Measurements from ENCODE around the gene MAFG. TPM values are rescaled to one million over a fixed set of nuclear protein-coding genes. Genes with fewer than 3 reads are reported as not detected.

MAFG gene
- total and polyA plus RNA-seq, 2 of the 13 experiments (the other 11 are each of a cell fraction or from before 2014, with no cell fraction given) = 14.5 to 20.0 TPM

DNA sequence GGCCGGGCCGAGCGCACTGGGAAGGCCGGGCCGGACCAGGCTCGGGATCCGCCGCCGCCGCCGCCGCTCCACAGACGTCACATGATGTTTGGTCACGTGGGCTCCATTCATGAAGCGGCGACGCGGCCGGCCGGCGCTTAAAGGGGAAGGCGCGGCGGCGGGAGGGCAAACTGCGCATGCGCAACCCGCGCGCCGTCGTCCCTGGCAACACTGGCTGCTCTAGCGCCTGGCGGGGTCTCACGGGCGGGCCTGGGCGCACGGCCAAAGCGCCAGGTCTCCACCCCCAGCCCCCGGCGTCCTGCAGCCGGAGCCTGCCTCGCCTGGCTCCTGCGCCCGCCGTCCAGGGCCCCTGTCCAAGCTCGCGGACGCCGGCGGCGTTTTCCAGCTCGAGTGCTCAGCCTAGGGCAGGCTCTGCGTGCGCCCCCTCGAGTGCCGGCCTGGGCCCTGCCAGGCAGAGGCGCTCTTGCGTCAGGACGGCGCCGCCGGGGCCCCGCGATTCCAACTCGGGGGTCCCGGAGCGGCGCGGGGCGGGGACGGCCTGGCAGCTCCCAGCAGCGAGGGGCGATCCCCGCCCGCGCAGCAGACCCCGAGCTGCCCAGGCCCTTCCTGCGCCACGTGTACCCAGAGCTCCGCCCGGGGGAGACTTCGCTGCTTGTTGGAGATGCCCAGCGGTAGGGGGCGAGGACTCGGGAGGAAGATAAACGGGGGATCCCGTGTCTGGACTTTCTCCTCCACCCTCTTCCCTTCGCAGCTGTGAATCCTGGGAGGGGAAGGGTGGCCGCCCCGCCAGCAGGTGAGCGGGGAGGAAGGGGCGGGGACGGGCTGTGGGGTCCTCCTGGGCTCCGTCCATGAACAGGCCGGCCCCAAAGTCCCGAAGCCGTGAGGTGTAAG, at the start of gene MAFG (continued):
- TF ChIP-seq, protein P1, sequence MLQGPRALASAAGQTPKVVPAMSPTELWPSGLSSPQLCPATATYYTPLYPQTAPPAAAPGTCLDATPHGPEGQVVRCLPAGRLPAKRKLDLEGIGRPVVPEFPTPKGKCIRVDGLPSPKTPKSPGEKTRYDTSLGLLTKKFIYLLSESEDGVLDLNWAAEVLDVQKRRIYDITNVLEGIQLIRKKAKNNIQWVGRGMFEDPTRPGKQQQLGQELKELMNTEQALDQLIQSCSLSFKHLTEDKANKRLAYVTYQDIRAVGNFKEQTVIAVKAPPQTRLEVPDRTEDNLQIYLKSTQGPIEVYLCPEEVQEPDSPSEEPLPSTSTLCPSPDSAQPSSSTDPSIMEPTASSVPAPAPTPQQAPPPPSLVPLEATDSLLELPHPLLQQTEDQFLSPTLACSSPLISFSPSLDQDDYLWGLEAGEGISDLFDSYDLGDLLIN (CRISPR knock-in tag; IDR thresholded peaks at IDR 0.05; ENCODE audit: borderline replicate concordance) = peak; percentile 78; the same call in 1 of the 2 replicates
- no peak for TF ChIP-seq ZNF367 (CRISPR knock-in tag; IDR thresholded peaks at IDR 0.05; ENCODE audit: borderline replicate concordance)
- peak; percentile 100 for TF ChIP-seq ZNF777 (CRISPR knock-in tag; IDR thresholded peaks at IDR 0.05)
- no peak; the same call in 1 of the 2 replicates for TF ChIP-seq PITX1 (CRISPR knock-in tag; IDR thresholded peaks at IDR 0.05)
- TF ChIP-seq, protein P2, sequence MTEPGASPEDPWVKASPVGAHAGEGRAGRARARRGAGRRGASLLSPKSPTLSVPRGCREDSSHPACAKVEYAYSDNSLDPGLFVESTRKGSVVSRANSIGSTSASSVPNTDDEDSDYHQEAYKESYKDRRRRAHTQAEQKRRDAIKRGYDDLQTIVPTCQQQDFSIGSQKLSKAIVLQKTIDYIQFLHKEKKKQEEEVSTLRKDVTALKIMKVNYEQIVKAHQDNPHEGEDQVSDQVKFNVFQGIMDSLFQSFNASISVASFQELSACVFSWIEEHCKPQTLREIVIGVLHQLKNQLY (CRISPR knock-in tag; IDR thresholded peaks at IDR 0.05) = peak; percentile 73
- TF ChIP-seq PHF20 (CRISPR knock-in tag; IDR thresholded peaks at IDR 0.05) = peak; percentile 58
- peak; percentile 76 for TF ChIP-seq ZIK1 (CRISPR knock-in tag; IDR thresholded peaks at IDR 0.05; ENCODE audit: borderline replicate concordance, low read depth)
- TF ChIP-seq ATAD3A (CRISPR knock-in tag; IDR thresholded peaks at IDR 0.05) = no peak; the same call in 1 of the 2 replicates
- TF ChIP-seq ZNF274 (CRISPR knock-in tag; IDR thresholded peaks at IDR 0.05) = 0 out of 2 replicates have a peak, but pooled peaks have one; percentile 12
- peak; percentile 66; the same call in 1 of the 2 replicates for TF ChIP-seq JUND (CRISPR knock-in tag; IDR thresholded peaks at IDR 0.05)
- no peak for TF ChIP-seq POLR2AphosphoS5 (IDR thresholded peaks at IDR 0.05; ENCODE audit: low read depth, low read length)
- TF ChIP-seq, protein P3, sequence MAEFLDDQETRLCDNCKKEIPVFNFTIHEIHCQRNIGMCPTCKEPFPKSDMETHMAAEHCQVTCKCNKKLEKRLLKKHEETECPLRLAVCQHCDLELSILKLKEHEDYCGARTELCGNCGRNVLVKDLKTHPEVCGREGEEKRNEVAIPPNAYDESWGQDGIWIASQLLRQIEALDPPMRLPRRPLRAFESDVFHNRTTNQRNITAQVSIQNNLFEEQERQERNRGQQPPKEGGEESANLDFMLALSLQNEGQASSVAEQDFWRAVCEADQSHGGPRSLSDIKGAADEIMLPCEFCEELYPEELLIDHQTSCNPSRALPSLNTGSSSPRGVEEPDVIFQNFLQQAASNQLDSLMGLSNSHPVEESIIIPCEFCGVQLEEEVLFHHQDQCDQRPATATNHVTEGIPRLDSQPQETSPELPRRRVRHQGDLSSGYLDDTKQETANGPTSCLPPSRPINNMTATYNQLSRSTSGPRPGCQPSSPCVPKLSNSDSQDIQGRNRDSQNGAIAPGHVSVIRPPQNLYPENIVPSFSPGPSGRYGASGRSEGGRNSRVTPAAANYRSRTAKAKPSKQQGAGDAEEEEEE (CRISPR knock-in tag; IDR thresholded peaks at IDR 0.05; ENCODE audit: borderline replicate concordance) = no peak
- TF ChIP-seq, protein P4, sequence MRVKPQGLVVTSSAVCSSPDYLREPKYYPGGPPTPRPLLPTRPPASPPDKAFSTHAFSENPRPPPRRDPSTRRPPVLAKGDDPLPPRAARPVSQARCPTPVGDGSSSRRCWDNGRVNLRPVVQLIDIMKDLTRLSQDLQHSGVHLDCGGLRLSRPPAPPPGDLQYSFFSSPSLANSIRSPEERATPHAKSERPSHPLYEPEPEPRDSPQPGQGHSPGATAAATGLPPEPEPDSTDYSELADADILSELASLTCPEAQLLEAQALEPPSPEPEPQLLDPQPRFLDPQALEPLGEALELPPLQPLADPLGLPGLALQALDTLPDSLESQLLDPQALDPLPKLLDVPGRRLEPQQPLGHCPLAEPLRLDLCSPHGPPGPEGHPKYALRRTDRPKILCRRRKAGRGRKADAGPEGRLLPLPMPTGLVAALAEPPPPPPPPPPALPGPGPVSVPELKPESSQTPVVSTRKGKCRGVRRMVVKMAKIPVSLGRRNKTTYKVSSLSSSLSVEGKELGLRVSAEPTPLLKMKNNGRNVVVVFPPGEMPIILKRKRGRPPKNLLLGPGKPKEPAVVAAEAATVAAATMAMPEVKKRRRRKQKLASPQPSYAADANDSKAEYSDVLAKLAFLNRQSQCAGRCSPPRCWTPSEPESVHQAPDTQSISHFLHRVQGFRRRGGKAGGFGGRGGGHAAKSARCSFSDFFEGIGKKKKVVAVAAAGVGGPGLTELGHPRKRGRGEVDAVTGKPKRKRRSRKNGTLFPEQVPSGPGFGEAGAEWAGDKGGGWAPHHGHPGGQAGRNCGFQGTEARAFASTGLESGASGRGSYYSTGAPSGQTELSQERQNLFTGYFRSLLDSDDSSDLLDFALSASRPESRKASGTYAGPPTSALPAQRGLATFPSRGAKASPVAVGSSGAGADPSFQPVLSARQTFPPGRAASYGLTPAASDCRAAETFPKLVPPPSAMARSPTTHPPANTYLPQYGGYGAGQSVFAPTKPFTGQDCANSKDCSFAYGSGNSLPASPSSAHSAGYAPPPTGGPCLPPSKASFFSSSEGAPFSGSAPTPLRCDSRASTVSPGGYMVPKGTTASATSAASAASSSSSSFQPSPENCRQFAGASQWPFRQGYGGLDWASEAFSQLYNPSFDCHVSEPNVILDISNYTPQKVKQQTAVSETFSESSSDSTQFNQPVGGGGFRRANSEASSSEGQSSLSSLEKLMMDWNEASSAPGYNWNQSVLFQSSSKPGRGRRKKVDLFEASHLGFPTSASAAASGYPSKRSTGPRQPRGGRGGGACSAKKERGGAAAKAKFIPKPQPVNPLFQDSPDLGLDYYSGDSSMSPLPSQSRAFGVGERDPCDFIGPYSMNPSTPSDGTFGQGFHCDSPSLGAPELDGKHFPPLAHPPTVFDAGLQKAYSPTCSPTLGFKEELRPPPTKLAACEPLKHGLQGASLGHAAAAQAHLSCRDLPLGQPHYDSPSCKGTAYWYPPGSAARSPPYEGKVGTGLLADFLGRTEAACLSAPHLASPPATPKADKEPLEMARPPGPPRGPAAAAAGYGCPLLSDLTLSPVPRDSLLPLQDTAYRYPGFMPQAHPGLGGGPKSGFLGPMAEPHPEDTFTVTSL (CRISPR knock-in tag; IDR thresholded peaks at IDR 0.05; ENCODE audit: borderline replicate concordance) = no peak
- TF ChIP-seq ZNF552 (CRISPR knock-in tag; IDR thresholded peaks at IDR 0.05; ENCODE audit: borderline replicate concordance) = no peak
- peak; percentile 80; the same call in 1 of the 2 replicates for TF ChIP-seq AKAP8 (CRISPR knock-in tag; IDR thresholded peaks at IDR 0.05)
- peak; percentile 76 for TF ChIP-seq RBFOX2 (IDR thresholded peaks at IDR 0.05; ENCODE audit: low read depth, low read length)
- TF ChIP-seq SMYD3 (CRISPR knock-in tag; IDR thresholded peaks at IDR 0.05) = peak; percentile 48; the same call in 1 of the 2 replicates
- TF ChIP-seq TBX2 (CRISPR knock-in tag; IDR thresholded peaks at IDR 0.05; ENCODE audit: borderline replicate concordance) = peak; percentile 87
- no peak for TF ChIP-seq NFRKB (IDR thresholded peaks at IDR 0.05)
- TF ChIP-seq ZNF350 (CRISPR knock-in tag; IDR thresholded peaks at IDR 0.05; ENCODE audit: borderline replicate concordance, low read depth) = no peak

Measured in HepG2 (cell line).